H1 (cell line): Measurements from ENCODE around the gene MECP2. TPM values are rescaled to one million over a fixed set of nuclear protein-coding genes. Genes with fewer than 3 reads are reported as not detected.

ENCODE experiments used
- polyA plus RNA-seq, 7 experiments: library from polyadenylated mRNA; depleted of rRNA in 3 of 7; stranded (reverse) in 5 of 7; unstranded in 2 of 7; fragments of >200 nt in 5 of 7; fragments of 200-250 nt in 2 of 7; gene quantifications; 1 replicate in 5 of 7; 2 replicates in 1 of 7; 4 replicates in 1 of 7; pipeline versions ENCODE4 v1.2.1 to v1.2.3, GENCODE V29; 2011 to 2013; ENCODE audit warnings: missing spikeins in 2 of 7, mixed read lengths in 2 of 7
- total RNA-seq: library from RNA; stranded (reverse); fragmentation: NEBNext Ultra II Directional; extraction: Animal tissue kit (Norgen Biotek cat#: 25700); gene quantifications from 2 replicates; pipeline ENCODE4 v1.2.1, GENCODE V29; 2021
- TF ChIP-seq, protein P1 (sequence below): fragments of 300-600 bp; sonication (generic); IDR thresholded peaks from 2 replicates; pipeline ENCODE4 v1.7.1; 2012; ENCODE audit warnings: low read length, moderate library complexity, mild to moderate bottlenecking, inconsistent platforms; ENCODE audit not compliant: insufficient replicate concordance

Gene MECP2
- total and polyA plus RNA-seq, 2 of the 8 experiments (the other 6 are each of a cell fraction or from before 2014, with no cell fraction given), result 5.0 to 32.4 TPM

DNA sequence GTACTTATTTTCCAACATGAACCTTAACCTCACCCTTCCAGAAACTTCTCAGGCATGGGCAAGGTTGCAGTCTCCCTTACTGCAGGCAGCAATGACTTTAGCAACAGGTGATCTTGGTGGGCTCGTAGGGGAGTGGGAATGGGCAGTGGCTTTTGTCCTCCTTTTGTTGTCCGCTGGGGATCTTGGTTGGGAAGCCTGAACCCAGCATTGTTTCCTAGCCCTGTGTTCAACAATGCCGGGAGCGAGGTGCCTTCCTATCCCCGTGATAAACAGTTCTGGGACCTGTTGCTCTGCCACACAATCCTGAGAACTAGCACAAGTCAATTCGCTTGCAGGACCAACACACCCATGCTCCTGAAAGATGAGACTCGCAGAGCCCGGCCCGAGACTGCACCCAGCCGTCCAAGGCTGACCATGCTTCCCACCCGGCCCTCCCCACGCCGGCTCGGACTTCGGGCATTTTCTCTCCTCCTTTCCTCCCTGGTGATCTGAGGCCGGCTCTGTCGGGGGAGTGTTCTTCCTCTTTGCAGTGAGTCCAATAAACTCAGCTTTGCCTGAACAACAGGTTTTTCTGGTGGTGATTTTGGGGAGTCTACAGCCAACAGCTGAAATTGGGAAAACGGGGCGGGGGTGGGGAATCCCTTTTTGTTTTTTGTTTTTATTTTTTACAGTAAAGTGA lies 98.0 kb downstream of the MECP2 start (continued):
- TF ChIP-seq, protein P1, sequence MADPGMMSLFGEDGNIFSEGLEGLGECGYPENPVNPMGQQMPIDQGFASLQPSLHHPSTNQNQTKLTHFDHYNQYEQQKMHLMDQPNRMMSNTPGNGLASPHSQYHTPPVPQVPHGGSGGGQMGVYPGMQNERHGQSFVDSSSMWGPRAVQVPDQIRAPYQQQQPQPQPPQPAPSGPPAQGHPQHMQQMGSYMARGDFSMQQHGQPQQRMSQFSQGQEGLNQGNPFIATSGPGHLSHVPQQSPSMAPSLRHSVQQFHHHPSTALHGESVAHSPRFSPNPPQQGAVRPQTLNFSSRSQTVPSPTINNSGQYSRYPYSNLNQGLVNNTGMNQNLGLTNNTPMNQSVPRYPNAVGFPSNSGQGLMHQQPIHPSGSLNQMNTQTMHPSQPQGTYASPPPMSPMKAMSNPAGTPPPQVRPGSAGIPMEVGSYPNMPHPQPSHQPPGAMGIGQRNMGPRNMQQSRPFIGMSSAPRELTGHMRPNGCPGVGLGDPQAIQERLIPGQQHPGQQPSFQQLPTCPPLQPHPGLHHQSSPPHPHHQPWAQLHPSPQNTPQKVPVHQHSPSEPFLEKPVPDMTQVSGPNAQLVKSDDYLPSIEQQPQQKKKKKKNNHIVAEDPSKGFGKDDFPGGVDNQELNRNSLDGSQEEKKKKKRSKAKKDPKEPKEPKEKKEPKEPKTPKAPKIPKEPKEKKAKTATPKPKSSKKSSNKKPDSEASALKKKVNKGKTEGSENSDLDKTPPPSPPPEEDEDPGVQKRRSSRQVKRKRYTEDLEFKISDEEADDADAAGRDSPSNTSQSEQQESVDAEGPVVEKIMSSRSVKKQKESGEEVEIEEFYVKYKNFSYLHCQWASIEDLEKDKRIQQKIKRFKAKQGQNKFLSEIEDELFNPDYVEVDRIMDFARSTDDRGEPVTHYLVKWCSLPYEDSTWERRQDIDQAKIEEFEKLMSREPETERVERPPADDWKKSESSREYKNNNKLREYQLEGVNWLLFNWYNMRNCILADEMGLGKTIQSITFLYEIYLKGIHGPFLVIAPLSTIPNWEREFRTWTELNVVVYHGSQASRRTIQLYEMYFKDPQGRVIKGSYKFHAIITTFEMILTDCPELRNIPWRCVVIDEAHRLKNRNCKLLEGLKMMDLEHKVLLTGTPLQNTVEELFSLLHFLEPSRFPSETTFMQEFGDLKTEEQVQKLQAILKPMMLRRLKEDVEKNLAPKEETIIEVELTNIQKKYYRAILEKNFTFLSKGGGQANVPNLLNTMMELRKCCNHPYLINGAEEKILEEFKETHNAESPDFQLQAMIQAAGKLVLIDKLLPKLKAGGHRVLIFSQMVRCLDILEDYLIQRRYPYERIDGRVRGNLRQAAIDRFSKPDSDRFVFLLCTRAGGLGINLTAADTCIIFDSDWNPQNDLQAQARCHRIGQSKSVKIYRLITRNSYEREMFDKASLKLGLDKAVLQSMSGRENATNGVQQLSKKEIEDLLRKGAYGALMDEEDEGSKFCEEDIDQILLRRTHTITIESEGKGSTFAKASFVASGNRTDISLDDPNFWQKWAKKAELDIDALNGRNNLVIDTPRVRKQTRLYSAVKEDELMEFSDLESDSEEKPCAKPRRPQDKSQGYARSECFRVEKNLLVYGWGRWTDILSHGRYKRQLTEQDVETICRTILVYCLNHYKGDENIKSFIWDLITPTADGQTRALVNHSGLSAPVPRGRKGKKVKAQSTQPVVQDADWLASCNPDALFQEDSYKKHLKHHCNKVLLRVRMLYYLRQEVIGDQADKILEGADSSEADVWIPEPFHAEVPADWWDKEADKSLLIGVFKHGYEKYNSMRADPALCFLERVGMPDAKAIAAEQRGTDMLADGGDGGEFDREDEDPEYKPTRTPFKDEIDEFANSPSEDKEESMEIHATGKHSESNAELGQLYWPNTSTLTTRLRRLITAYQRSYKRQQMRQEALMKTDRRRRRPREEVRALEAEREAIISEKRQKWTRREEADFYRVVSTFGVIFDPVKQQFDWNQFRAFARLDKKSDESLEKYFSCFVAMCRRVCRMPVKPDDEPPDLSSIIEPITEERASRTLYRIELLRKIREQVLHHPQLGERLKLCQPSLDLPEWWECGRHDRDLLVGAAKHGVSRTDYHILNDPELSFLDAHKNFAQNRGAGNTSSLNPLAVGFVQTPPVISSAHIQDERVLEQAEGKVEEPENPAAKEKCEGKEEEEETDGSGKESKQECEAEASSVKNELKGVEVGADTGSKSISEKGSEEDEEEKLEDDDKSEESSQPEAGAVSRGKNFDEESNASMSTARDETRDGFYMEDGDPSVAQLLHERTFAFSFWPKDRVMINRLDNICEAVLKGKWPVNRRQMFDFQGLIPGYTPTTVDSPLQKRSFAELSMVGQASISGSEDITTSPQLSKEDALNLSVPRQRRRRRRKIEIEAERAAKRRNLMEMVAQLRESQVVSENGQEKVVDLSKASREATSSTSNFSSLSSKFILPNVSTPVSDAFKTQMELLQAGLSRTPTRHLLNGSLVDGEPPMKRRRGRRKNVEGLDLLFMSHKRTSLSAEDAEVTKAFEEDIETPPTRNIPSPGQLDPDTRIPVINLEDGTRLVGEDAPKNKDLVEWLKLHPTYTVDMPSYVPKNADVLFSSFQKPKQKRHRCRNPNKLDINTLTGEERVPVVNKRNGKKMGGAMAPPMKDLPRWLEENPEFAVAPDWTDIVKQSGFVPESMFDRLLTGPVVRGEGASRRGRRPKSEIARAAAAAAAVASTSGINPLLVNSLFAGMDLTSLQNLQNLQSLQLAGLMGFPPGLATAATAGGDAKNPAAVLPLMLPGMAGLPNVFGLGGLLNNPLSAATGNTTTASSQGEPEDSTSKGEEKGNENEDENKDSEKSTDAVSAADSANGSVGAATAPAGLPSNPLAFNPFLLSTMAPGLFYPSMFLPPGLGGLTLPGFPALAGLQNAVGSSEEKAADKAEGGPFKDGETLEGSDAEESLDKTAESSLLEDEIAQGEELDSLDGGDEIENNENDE, result no peak
